Stimulated activated CD8-positive, alpha-beta memory T cell treated with anti-CD3 and anti-CD28 coated beads, Interleukin-7, amount 100 ng/mL, for 1 hour (primary cell): ENCODE results near the gene NOS1AP.

Experiments used
- DNase-seq, 2 donors: peaks; one replicate each; pipeline ENCODE4 v3.0.0-alpha.2; 2020; ENCODE audit warnings: low read depth in 2 of 2

Gene NOS1AP

GRCh38 chr1:162298266-162298665 lies 228.8 kb downstream of the NOS1AP start:
- no peak for DNase-seq

DNA sequence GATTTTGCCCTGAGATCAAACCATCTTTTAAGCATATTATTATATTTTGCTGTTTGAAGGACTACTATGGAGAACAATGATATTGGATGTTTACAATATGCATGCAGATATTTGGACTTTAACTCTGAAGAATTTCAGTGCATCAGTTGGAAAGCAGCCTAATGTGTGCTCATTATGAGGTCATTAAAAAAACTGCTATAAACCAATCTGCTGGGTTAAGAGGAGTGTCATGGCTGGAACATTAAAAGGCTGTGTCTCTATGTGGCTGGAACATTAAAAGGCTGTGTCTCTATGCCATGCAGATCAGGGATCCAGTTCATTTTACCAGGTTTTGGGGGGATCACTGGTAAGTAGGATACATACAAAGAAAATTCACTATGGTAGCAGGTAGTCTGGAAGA lies 229.5 kb downstream of the NOS1AP start:
- no peak for DNase-seq

GRCh38 chr1:162300057-162300917 lies 230.8 kb downstream of the NOS1AP start:
- no peak for DNase-seq

DNA sequence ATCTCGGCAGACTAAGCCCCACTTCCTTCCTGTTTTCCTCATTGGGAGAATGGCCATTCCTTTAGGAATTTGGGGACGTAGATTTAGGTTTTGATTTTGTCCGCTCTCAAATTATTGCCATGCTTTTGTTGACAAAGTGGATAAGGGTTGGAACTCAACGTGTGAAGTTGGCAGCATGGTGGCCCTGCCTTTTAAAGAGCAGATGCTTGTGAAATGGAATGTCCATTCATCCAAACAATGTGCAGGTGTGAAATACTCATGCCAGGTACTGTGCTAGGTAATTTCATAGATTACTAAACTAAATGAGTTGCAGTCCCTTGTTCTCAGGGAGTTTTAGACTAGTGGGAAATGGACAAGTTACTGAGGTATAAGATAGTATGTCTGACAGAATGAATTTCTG lies 232.2 kb downstream of the NOS1AP start:
- no peak for DNase-seq

DNA sequence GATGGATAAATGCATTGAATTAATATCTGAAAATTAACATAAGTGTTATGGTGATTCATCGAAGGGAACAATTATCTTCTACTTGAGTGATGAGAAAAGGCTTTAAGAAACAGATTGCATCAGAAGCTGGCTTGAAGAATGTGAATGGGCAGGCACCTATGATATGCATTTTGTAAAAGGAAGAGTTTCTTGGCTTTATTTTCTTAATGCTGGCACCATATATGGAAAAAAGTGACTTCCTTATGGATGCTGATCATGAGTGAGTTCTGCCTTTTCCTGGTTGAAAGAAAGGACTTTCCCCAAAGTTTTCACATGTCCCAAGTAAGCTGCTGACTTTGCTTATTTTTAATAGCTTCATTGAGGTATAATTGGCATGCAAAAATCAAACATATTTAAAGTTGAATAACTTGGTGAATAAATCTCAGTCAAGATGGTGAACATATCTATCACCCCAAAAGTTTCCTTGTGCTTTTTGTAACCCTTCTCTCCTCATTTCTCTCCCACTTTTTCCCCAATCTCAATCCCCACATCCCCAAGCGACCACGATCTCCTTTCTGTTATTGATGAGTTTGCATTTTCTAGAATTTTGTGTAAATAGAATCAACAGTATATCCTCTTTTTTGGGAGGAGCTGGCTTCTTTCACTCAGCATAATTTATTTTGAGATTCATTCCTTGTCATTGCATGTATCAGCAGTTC lies 233.0 kb downstream of the NOS1AP start:
- DNase-seq = no peak

DNA sequence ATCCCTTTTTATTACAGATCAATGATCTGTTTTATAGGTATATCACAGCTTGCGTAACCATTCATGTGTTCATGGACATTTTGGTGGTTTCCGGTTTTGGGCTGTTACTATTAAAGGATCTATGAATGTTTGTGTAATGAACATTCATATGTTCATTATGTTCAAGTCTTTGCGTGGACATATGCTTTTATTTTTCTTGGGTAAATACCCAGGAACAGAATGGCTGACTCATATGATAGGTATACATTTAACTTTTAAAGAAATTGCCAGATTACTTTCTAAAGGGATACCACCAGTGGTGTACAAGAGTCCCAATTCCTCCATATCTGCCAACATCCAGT lies 233.5 kb downstream of the NOS1AP start:
- DNase-seq = no peak

- no peak for DNase-seq
Observed at GRCh38 chr1:162304736-162305135, 235.2 kb downstream of the NOS1AP start.

DNA sequence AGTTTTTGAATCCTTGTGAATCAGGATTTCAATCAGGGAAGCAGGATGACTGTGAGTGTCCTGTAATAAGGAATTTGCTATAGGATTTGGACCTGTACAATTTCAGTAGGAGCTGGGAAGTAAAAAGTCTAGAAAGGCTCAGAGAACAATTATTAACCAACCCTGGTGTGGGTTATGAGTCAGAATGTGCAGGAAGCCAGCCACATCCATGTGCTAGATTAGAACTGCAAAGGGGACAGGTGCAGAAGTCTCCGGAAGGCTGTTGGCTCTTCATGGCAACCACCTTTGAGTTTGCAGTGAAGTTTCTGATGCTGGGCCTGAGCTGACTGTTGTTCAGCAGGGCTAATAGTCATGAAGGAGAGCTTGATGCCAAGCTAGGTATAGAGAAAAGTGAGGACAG lies 236.5 kb downstream of the NOS1AP start:
- DNase-seq = no peak

GRCh38 chr1:162310337-162310736 lies 240.8 kb downstream of the NOS1AP start:
- no peak for DNase-seq

DNA sequence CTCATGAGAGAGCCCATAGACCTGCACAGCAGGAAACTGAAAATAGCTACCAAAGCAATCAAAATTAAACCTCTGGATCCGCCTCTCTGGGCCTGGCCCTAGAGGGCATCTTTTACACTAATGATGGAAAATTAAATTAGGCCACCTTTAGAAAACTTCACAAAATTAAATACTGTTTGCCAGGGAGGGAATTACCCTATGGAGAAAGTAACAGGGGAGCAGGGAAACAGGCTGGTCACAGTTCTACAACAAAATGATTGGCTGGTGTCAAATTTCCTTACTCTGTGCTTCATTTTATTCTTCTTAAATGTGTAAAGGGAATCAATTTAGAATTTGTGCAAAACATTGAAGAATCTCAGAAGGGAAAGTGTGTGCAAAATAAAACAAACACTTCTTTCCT lies 244.7 kb downstream of the NOS1AP start:
- no peak for DNase-seq

DNA sequence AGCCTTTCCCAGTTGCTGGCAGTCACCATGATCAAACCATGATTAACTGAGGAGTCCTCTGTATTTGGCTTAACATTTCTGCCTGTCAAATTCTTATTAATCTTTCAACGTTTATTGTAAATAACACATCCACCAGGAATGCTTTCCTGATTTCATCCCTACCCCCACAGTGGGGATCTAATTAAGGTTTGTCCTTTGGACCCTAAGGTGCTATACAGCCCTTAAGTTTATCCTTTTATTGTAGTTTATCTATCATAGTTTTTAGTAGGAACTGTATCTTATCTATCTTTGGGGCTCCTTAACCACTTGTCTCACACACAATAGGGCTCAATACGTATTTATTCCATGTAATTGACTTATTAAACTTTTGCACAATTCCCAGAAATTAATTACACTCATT lies 246.2 kb downstream of the NOS1AP start:
- no peak for DNase-seq

- no peak for DNase-seq
Observed at GRCh38 chr1:162316187-162316586, 246.7 kb downstream of the NOS1AP start.

DNA sequence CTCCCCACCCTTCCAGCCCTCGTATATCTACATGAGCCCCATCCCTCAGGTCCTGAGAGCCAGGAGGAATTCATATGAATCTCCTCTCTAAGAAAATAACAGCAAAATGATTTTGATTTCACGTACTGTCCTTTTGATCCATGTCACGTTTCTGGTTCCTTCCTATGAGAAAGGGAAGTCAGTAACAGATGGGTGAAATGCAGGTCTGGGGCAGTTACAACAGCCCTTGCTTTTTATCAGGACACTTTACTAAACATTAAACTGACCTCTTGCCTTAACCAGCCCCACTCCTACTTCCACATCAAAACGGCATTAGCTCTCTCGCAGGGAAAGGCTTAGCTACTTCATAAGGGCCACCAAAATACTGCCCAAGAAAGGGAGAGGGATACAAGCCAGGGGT lies 248.1 kb downstream of the NOS1AP start:
- DNase-seq = no peak

DNA sequence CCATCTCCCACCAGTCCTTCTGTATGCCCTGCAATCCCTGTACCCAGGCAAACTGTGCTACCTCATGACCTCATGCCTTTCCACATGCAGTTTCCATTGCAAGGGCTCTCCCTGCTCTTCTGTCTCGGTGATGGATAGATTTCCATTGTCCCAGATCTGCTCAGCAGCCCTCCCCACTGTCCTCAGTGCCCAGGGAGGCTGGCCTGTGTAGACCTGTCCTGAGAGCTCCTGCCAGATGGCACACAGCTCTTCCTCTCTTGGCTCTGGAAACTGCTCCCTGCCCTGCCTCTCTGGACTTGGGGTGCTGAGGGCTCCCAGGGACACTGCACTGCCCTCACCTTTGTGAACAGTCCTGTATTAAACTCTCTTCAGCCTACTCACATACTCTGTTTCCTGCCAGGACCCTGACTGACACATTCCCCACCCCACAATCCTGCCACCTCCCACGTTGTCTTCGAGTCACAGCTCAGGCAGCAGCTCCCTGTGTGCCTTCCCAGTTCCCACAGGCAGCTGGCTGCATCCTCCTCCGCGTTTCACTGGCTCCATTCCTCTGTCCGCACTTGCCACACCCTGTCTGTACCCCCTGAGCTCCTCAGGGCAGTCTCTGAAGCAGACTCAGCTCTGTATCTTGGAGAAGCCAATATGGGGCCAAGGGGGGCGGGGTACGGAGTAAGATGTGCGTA lies 250.1 kb downstream of the NOS1AP start:
- no peak for DNase-seq

- DNase-seq = no peak
Observed at GRCh38 chr1:162321809-162322422, 252.4 kb downstream of the NOS1AP start.

DNA sequence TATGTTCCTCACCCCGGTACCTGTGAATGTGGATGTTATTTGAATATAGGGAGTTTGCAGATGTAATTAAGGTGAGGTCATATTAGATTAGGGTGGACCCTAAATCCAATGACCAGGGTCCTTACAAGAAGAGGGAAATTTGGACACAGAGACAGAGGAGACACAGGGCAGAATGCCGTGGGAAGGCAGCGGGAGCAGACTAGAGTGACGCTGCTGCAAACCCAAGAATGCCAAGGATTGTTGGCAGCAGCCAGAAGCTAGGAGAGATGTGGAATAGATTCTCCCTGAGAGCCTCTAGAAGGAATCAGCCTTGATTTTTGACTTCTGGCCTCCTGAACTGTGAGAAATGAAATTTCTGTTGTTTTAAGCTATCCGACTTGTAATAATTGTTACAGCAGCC lies 253.5 kb downstream of the NOS1AP start:
- DNase-seq = no peak

- no peak for DNase-seq
Observed at GRCh38 chr1:162324396-162324795, 254.9 kb downstream of the NOS1AP start.

GRCh38 chr1:162326559-162326958 lies 257.1 kb downstream of the NOS1AP start:
- no peak for DNase-seq

GRCh38 chr1:162327144-162327787 lies 257.8 kb downstream of the NOS1AP start:
- DNase-seq = no peak

DNA sequence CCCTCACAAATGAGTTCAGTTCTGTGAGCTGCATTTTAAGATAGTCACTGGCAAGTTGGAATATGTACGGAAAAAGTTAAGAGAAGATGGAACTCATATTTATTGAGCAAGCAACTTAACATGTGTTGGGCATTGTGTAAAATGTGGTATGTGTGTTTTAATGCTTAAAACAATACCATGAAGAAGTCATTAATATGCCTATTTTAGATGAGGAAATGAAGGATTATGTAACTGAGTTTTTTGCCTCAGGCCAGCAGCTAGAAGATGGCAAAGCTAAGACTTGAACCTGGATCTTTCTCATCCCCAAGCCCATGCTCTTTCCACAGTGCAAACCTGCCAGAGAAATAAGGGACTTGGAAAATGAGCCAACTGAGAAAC lies 258.3 kb downstream of the NOS1AP start:
- no peak for DNase-seq

- DNase-seq = no peak
Observed at GRCh38 chr1:162328512-162328911, 259.0 kb downstream of the NOS1AP start.

DNA sequence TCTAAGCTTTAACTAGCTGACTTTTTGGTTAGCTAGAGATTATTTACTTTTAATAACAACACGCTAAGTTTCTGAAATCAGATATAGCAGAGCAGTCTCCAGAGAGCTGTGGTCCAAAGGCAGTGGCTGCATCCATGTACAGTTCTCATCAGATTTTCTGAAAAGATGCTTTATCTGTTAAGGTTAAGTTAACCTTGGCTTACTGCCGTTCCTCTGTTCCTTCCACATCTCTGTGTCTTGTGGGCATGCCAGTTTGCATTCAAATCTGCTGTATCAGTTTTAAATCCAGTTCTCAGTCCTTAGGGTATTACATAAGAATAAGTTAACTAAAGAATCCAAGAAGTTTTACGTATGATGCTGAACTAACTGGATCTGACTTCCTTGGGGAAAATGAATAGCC lies 260.3 kb downstream of the NOS1AP start:
- DNase-seq = no peak
